ENCODE data around the gene CD44.

GRCh38 chr11:35106595-35106994 lies 32.4 kb upstream of the CD44 start:
- TF ChIP-seq TOX (CRISPR knock-in tag; IDR thresholded peaks at IDR 0.05; ENCODE audit: borderline replicate concordance) (no peak), CSDC2 (CRISPR knock-in tag; IDR thresholded peaks at IDR 0.05) (no peak), TCF4 (CRISPR knock-in tag; IDR thresholded peaks at IDR 0.05; ENCODE audit: borderline replicate concordance) (no peak), TSHZ2 (CRISPR knock-in tag; IDR thresholded peaks at IDR 0.05) (no peak)
